ENCODE results near the gene FBXW4. TPM values are rescaled to one million over a fixed set of nuclear protein-coding genes. Genes with fewer than 3 reads are reported as not detected.

The FBXW4 gene
- total and polyA plus RNA-seq, 2 of the 8 experiments (the other 6 are each of a cell fraction or from before 2014, with no cell fraction given), result 29.0 to 32.8 TPM

GRCh38 chr10:101616415-101617101, 78.4 kb downstream of the FBXW4 start:
- no peak overlapping the region for H3K23ac ChIP-seq (ENCODE audit: insufficient read length)
- 0 out of 2 replicates have a peak overlapping the region, but pooled peaks have one; percentile 29 for H2BK5ac ChIP-seq (ENCODE audit: low read depth, low read length)
- no peak overlapping the region for H2BK20ac ChIP-seq (ENCODE audit: low read length)
- DNase-seq (ENCODE audit: low read depth in 1 of 2, low spot score in 2 of 2) (no peak), FAIRE-seq (peak; percentile 24)
- no peaks in the 10 kb centered on the region for H3K27me3 ChIP-seq (replicated peaks in 1 of 4; ENCODE audit: control insufficient read depth in 3 of 4, extremely low read depth in 1 of 4, insufficient read depth in 3 of 4, low read length in 3 of 4)
- 84% methylated on average over 9 of the region's 9 CpGs; no CpG with 5 or more reads in 1 of the 2 experiments for WGBS, 2 experiments (ENCODE audit: extremely low coverage in 1 of 2, insufficient coverage in 1 of 2, insufficient read length in 1 of 2, insufficient replicate concordance in 2 of 2, low coverage in 1 of 2, low lambda C conversion rate in 2 of 2, missing lambda C conversion rate in 1 of 2)
- no peak overlapping the region; the same call in 1 of the 2 replicates for H2BK12ac ChIP-seq (ENCODE audit: low read depth, low read length)
- H3K79me2 ChIP-seq (ENCODE audit: control insufficient read depth in 1 of 2, insufficient read depth in 2 of 2, low read length in 2 of 2), result no peaks in the 10 kb centered on the region
- no peaks in the 10 kb centered on the region for H3K9me3 ChIP-seq (ENCODE audit: insufficient read depth in 2 of 2, low read depth in 1 of 2, low read length in 1 of 2)
- no peak overlapping the region for H2BK120ac ChIP-seq (replicated peaks; ENCODE audit: low read depth, low read length)
- no peak overlapping the region for H2AK5ac ChIP-seq (ENCODE audit: low read depth, low read length)
- H3K18ac ChIP-seq (ENCODE audit: extremely low read depth, low read length), result no peak overlapping the region
- CTCF ChIA-PET (ENCODE audit: partially characterized antibody), result interaction anchor here (0.6 to 10.9 kb wide), 25 partner anchors 8 to 402 kb away, joined by 3 to 131 read pairs (median 5); partner anchors contain the start of genes DPCD, NPM3 and POLL
- H3K4me1 ChIP-seq (replicated peaks in 1 of 4; ENCODE audit: control insufficient read depth in 3 of 4, insufficient read depth in 4 of 4, low read length in 3 of 4), result peaks cover 5 to 17% (median 13%) of the 10 kb centered on the region in 4 experiments
- no peak overlapping the region for H4K5ac ChIP-seq (ENCODE audit: insufficient read length, low read depth, low read length)
- H2AFZ ChIP-seq (ENCODE audit: low read length), result no peak overlapping the region
- POLR2A ChIA-PET (ENCODE audit: partially characterized antibody), result interaction anchor here (0.7 to 2.2 kb wide), 3 partner anchors 15 to 202 kb away, joined by 3 to 10 read pairs (median 4); partner anchors contain the start of gene OGA
- no peak overlapping the region for H3K4me2 ChIP-seq (ENCODE audit: insufficient read depth in 1 of 2, low read depth in 2 of 2, low read length in 2 of 2)
- no peak overlapping the region for H4K91ac ChIP-seq (replicated peaks; ENCODE audit: insufficient read length, low read length)
- no peaks in the 10 kb centered on the region for H3K23me2 ChIP-seq (ENCODE audit: low read depth, low read length)
- no peak overlapping the region for H3K14ac ChIP-seq (ENCODE audit: insufficient read length)
- H4K20me1 ChIP-seq (replicated peaks in 1 of 2; ENCODE audit: control insufficient read depth in 1 of 2, insufficient read depth in 2 of 2, low read length in 2 of 2), result peaks cover 0 to 1% of the 10 kb centered on the region in 2 experiments
- no peak overlapping the region for H3K4me3 ChIP-seq (ENCODE audit: extremely low read depth in 1 of 4, insufficient read depth in 2 of 4, low read depth in 3 of 4, low read length in 4 of 4)
- H3K79me1 ChIP-seq (ENCODE audit: low read depth, low read length), result no peaks in the 10 kb centered on the region; the same call in 1 of the 2 replicates
- no peak overlapping the region for H4K8ac ChIP-seq (ENCODE audit: extremely low read depth, insufficient read depth, low read length)
- peaks cover 0 to 1% (median 0%) of the 10 kb centered on the region in 4 experiments; a peak in 1 of 8 replicates for H3K36me3 ChIP-seq (ENCODE audit: control insufficient read depth in 2 of 4, insufficient read depth in 4 of 4, low read length in 3 of 4)
- H3K27ac ChIP-seq (ENCODE audit: low read depth, low read length), result no peak overlapping the region; the same call in 1 of the 2 replicates
- H2BK15ac ChIP-seq (ENCODE audit: low read length), result no peak overlapping the region
- H3K9ac ChIP-seq (replicated peaks in 1 of 4; ENCODE audit: extremely low read depth in 1 of 4, low read depth in 3 of 4, low read length in 3 of 4), result no peak overlapping the region
- no peak overlapping the region for H3K56ac ChIP-seq (replicated peaks; ENCODE audit: insufficient read length, low read depth, low read length)
- no peak overlapping the region for H3K4ac ChIP-seq (replicated peaks; ENCODE audit: insufficient read length, low read depth, low read length)
- no peak for TF ChIP-seq SAP30 (IDR thresholded peaks at IDR 0.05; ENCODE audit: insufficient read depth, insufficient replicate concordance, low read length)
- TF ChIP-seq EP300 (IDR thresholded peaks at IDR 0.05; ENCODE audit: borderline replicate concordance in 1 of 2, low read depth in 2 of 2, low read length in 2 of 2), result no peak
- TF ChIP-seq YY1 (IDR thresholded peaks at IDR 0.05; ENCODE audit: low read depth, low read length), result no peak
- TF ChIP-seq JUND (IDR thresholded peaks at IDR 0.05; ENCODE audit: low read length), result no peak
- no peak for TF ChIP-seq CTBP2 (IDR thresholded peaks at IDR 0.05; ENCODE audit: borderline replicate concordance, insufficient read depth, insufficient read length, low read length)
- TF ChIP-seq SIX5 (IDR thresholded peaks at IDR 0.05; ENCODE audit: low read depth, low read length), result no peak
- no peak for TF ChIP-seq SP4 (IDR thresholded peaks at IDR 0.05; ENCODE audit: low read length)
- TF ChIP-seq USF2 (IDR thresholded peaks at IDR 0.05; ENCODE audit: low read length), result no peak
- no peak for TF ChIP-seq HDAC2 (IDR thresholded peaks at IDR 0.05; ENCODE audit: borderline replicate concordance in 1 of 2, low read depth in 2 of 2, low read length in 2 of 2)
- no peak for TF ChIP-seq MAX (IDR thresholded peaks at IDR 0.05)

Measured in H1 (cell line).